ENCODE measurements around the gene MYO5C. TPM values are rescaled to one million over a fixed set of nuclear protein-coding genes. Genes with fewer than 3 reads are reported as not detected.

Gene MYO5C
- total and polyA plus RNA-seq, 10 of the 15 experiments (the other 5 are each of a cell fraction or from before 2014, with no cell fraction given): 0.29 to 1.3 (median 0.75) TPM

DNA sequence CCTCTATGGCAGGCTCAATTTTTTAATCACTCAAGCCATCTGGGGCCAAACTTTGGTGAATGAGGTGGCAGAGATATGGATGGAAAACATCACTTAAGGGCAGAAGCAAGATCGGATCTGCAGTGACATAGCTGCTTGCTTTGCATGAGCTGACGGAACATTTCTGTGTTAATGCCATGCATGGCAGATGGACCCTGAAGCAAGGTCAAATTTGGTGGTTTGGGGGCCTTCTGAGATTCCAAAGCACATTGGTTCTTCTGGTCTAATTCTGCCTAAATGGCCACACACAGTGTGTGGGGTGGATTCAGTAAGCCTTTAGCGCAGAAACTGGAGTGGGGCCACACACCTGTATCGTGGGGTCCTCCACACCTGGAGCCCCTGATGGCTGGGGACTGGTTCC is 144.7 kb downstream of the MYO5C start:
- no peaks in the 10 kb centered on the region for H3K79me2 ChIP-seq (ENCODE audit: control insufficient read depth, insufficient read depth, low read length)
- H3K27me3 ChIP-seq (replicated peaks in 1 of 2; ENCODE audit: control insufficient read depth in 2 of 2, insufficient read depth in 2 of 2, low read length in 1 of 2): no peaks in the 10 kb centered on the region
- intact Hi-C loops (cut with micrococcal nuclease; ENCODE audit: unreplicated experiment) (no loop called here), in situ Hi-C loops (cut with MboI) (no loop called here)
- DNase-seq (ENCODE audit: low read depth, low spot score): no peak
- H3K4me3 ChIP-seq: no peak overlapping the region
- WGBS (ENCODE audit: insufficient coverage, insufficient replicate concordance, low lambda C conversion rate, missing lambda C conversion rate): 32% methylated on average over 4 of the region's 4 CpGs
- no peaks in the 10 kb centered on the region; the same call in 1 of the 2 replicates for H3K4me1 ChIP-seq (ENCODE audit: control insufficient read depth, insufficient read depth, low read length)
- CTCF ChIA-PET: interaction anchor here (0.7 kb wide), 1 partner anchor 63 kb away, joined by 5 read pairs; no protein-coding TSS in a partner anchor
- FAIRE-seq: no peak
- no peak overlapping the region for H2AFZ ChIP-seq (ENCODE audit: control insufficient read depth, low read depth, low read length)
- RAD21 ChIA-PET (ENCODE audit: unreplicated experiment): no interaction called here
- H3K36me3 ChIP-seq (ENCODE audit: control insufficient read depth in 2 of 2, insufficient read depth in 2 of 2, low read length in 1 of 2): peaks cover 0 to 7% of the 10 kb centered on the region in 2 experiments; a peak in 2 of 4 replicates
- POLR2A ChIA-PET: no interaction called here
- no peaks in the 10 kb centered on the region for H4K20me1 ChIP-seq (ENCODE audit: control insufficient read depth, insufficient read depth)
- SMC1A ChIA-PET (ENCODE audit: uncharacterized antibody, unreplicated experiment): no interaction called here
- no peaks in the 10 kb centered on the region for H3K9me3 ChIP-seq (replicated peaks; ENCODE audit: control insufficient read depth, insufficient read depth, low read length)
- no TSS peak for BruUV-seq (replicated peaks)
- H3K27ac ChIP-seq (ENCODE audit: control insufficient read depth, insufficient read depth): no peak overlapping the region
- H3K9ac ChIP-seq (ENCODE audit: control insufficient read depth, insufficient read depth, low read length): no peak overlapping the region
- TF ChIP-seq HDAC2 (IDR thresholded peaks at IDR 0.05) (no peak), RBBP5 (conservative IDR thresholded peaks at IDR 0.05) (no peak), POLR2AphosphoS2 (IDR thresholded peaks at IDR 0.05; ENCODE audit: low read depth, low read length) (no peak), SMARCA5 (IDR thresholded peaks at IDR 0.05) (no peak), FOXM1 (IDR thresholded peaks at IDR 0.05; ENCODE audit: low read depth, low read length) (no peak), SIN3A (IDR thresholded peaks at IDR 0.05; ENCODE audit: low read depth, low read length) (no peak), SREBF2 (IDR thresholded peaks at IDR 0.05; ENCODE audit: low read length) (no peak), NR2C1 (IDR thresholded peaks at IDR 0.05) (no peak), SRF (IDR thresholded peaks at IDR 0.05; ENCODE audit: low read depth in 2 of 2, low read length in 2 of 2) (no peak), LARP7 (IDR thresholded peaks at IDR 0.05) (no peak), ZNF217 (IDR thresholded peaks at IDR 0.05) (no peak), SMC3 (IDR thresholded peaks at IDR 0.05; ENCODE audit: borderline replicate concordance, low read length) (no peak)
- TF ChIP-seq, protein P1, sequence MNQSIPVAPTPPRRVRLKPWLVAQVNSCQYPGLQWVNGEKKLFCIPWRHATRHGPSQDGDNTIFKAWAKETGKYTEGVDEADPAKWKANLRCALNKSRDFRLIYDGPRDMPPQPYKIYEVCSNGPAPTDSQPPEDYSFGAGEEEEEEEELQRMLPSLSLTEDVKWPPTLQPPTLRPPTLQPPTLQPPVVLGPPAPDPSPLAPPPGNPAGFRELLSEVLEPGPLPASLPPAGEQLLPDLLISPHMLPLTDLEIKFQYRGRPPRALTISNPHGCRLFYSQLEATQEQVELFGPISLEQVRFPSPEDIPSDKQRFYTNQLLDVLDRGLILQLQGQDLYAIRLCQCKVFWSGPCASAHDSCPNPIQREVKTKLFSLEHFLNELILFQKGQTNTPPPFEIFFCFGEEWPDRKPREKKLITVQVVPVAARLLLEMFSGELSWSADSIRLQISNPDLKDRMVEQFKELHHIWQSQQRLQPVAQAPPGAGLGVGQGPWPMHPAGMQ (IDR thresholded peaks at IDR 0.05; ENCODE audit: borderline replicate concordance): no peak
- TF ChIP-seq, protein P2, sequence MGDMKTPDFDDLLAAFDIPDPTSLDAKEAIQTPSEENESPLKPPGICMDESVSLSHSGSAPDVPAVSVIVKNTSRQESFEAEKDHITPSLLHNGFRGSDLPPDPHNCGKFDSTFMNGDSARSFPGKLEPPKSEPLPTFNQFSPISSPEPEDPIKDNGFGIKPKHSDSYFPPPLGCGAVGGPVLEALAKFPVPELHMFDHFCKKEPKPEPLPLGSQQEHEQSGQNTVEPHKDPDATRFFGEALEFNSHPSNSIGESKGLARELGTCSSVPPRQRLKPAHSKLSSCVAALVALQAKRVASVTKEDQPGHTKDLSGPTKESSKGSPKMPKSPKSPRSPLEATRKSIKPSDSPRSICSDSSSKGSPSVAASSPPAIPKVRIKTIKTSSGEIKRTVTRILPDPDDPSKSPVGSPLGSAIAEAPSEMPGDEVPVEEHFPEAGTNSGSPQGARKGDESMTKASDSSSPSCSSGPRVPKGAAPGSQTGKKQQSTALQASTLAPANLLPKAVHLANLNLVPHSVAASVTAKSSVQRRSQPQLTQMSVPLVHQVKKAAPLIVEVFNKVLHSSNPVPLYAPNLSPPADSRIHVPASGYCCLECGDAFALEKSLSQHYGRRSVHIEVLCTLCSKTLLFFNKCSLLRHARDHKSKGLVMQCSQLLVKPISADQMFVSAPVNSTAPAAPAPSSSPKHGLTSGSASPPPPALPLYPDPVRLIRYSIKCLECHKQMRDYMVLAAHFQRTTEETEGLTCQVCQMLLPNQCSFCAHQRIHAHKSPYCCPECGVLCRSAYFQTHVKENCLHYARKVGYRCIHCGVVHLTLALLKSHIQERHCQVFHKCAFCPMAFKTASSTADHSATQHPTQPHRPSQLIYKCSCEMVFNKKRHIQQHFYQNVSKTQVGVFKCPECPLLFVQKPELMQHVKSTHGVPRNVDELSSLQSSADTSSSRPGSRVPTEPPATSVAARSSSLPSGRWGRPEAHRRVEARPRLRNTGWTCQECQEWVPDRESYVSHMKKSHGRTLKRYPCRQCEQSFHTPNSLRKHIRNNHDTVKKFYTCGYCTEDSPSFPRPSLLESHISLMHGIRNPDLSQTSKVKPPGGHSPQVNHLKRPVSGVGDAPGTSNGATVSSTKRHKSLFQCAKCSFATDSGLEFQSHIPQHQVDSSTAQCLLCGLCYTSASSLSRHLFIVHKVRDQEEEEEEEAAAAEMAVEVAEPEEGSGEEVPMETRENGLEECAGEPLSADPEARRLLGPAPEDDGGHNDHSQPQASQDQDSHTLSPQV (IDR thresholded peaks at IDR 0.05): no peak
- TF ChIP-seq, protein P3, sequence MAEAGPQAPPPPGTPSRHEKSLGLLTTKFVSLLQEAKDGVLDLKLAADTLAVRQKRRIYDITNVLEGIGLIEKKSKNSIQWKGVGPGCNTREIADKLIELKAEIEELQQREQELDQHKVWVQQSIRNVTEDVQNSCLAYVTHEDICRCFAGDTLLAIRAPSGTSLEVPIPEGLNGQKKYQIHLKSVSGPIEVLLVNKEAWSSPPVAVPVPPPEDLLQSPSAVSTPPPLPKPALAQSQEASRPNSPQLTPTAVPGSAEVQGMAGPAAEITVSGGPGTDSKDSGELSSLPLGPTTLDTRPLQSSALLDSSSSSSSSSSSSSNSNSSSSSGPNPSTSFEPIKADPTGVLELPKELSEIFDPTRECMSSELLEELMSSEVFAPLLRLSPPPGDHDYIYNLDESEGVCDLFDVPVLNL (IDR thresholded peaks at IDR 0.05; ENCODE audit: low read depth, low read length): no peak
- TF ChIP-seq, protein P4, sequence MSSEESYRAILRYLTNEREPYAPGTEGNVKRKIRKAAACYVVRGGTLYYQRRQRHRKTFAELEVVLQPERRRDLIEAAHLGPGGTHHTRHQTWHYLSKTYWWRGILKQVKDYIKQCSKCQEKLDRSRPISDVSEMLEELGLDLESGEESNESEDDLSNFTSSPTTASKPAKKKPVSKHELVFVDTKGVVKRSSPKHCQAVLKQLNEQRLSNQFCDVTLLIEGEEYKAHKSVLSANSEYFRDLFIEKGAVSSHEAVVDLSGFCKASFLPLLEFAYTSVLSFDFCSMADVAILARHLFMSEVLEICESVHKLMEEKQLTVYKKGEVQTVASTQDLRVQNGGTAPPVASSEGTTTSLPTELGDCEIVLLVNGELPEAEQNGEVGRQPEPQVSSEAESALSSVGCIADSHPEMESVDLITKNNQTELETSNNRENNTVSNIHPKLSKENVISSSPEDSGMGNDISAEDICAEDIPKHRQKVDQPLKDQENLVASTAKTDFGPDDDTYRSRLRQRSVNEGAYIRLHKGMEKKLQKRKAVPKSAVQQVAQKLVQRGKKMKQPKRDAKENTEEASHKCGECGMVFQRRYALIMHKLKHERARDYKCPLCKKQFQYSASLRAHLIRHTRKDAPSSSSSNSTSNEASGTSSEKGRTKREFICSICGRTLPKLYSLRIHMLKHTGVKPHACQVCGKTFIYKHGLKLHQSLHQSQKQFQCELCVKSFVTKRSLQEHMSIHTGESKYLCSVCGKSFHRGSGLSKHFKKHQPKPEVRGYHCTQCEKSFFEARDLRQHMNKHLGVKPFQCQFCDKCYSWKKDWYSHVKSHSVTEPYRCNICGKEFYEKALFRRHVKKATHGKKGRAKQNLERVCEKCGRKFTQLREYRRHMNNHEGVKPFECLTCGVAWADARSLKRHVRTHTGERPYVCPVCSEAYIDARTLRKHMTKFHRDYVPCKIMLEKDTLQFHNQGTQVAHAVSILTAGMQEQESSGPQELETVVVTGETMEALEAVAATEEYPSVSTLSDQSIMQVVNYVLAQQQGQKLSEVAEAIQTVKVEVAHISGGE (CRISPR knock-in tag; IDR thresholded peaks at IDR 0.05): no peak
- no peak overlapping the region for H3K4me2 ChIP-seq (ENCODE audit: control insufficient read depth, insufficient read depth)
- ATAC-seq: no peak

Measured in GM12878 (cell line).